ENCODE data around the gene PTPRU. TPM values are rescaled to one million over a fixed set of nuclear protein-coding genes. Genes with fewer than 3 reads are reported as not detected.

PTPRU gene
- total RNA-seq, 4 donors from 2014 or later = 5.6 to 9.7 (median 7.4) TPM

- Histone ChIP-seq H3K4me1 (no peaks in the 10 kb centered on the region), H3K36me3 (no peaks in the 10 kb centered on the region), H3K27me3 (peaks cover 27% of the 10 kb centered on the region), H3K4me3 (no peak overlapping the region), H3K27ac (no peak overlapping the region), H3K9me3 (no peaks in the 10 kb centered on the region)
- in situ Hi-C loops (cut with MboI; ENCODE audit: low pct_ligation_motif_present in 1 of 4, low pct_unique_long_range_greater_than_20kb in 1 of 4, low sequenced_read_pairs in 3 of 4) = no loop called here
- no peak for DNase-seq
- WGBS, 2 donors (ENCODE audit: low coverage in 1 of 2) = 52 to 65% methylated on average over 2 of the region's 2 CpGs
- TF ChIP-seq POLR2A (IDR thresholded peaks at IDR 0.05) = no peak
- no peak for TF ChIP-seq CTCF (IDR thresholded peaks at IDR 0.05)
- TF ChIP-seq POLR2AphosphoS5 (IDR thresholded peaks at IDR 0.05) = no peak
- TF ChIP-seq EP300 (IDR thresholded peaks at IDR 0.05; ENCODE audit: low read depth) = no peak
- intact Hi-C loops (cut with DNase I; ENCODE audit: low total_unique reads) = no loop called here
Measured at GRCh38 chr1:29342983-29343382, 106.7 kb downstream of the PTPRU start.

GRCh38 chr1:29343476-29343875 lies 107.2 kb downstream of the PTPRU start:
- no peaks in the 10 kb centered on the region for H3K9me3 ChIP-seq
- no peaks in the 10 kb centered on the region for H3K36me3 ChIP-seq
- H3K4me1 ChIP-seq = no peaks in the 10 kb centered on the region
- no peak overlapping the region for H3K27ac ChIP-seq
- WGBS, 2 donors (ENCODE audit: low coverage in 1 of 2) = 40 to 67% methylated on average over 1 to 4 of the region's 4 CpGs
- H3K4me3 ChIP-seq = no peak overlapping the region
- H3K27me3 ChIP-seq = peaks cover 27% of the 10 kb centered on the region
- intact Hi-C loops (cut with DNase I; ENCODE audit: low total_unique reads) (no loop called here), in situ Hi-C loops (cut with MboI; ENCODE audit: low pct_ligation_motif_present in 1 of 4, low pct_unique_long_range_greater_than_20kb in 1 of 4, low sequenced_read_pairs in 3 of 4) (no loop called here)
- no peak for TF ChIP-seq EP300 (IDR thresholded peaks at IDR 0.05; ENCODE audit: low read depth)
- no peak for TF ChIP-seq CTCF (IDR thresholded peaks at IDR 0.05)
- TF ChIP-seq POLR2AphosphoS5 (IDR thresholded peaks at IDR 0.05) = no peak
- TF ChIP-seq POLR2A (IDR thresholded peaks at IDR 0.05) = no peak
- no peak for DNase-seq

GRCh38 chr1:29343908-29344307 lies 107.6 kb downstream of the PTPRU start:
- H3K27ac ChIP-seq = no peak overlapping the region
- no peak overlapping the region for H3K4me3 ChIP-seq
- intact Hi-C loops (cut with DNase I; ENCODE audit: low total_unique reads) (no loop called here), in situ Hi-C loops (cut with MboI; ENCODE audit: low pct_ligation_motif_present in 1 of 4, low pct_unique_long_range_greater_than_20kb in 1 of 4, low sequenced_read_pairs in 3 of 4) (no loop called here)
- 66% methylated on average over 10 of the region's 10 CpGs; no CpG with 5 or more reads in 1 of the 2 donors for WGBS, 2 donors (ENCODE audit: low coverage in 1 of 2)
- peaks cover 27% of the 10 kb centered on the region for H3K27me3 ChIP-seq
- H3K9me3 ChIP-seq = no peaks in the 10 kb centered on the region
- DNase-seq = no peak
- H3K4me1 ChIP-seq = no peaks in the 10 kb centered on the region
- TF ChIP-seq POLR2A (IDR thresholded peaks at IDR 0.05) (no peak), CTCF (IDR thresholded peaks at IDR 0.05) (no peak), EP300 (IDR thresholded peaks at IDR 0.05; ENCODE audit: low read depth) (no peak), POLR2AphosphoS5 (IDR thresholded peaks at IDR 0.05) (no peak)
- H3K36me3 ChIP-seq = no peaks in the 10 kb centered on the region

- TF ChIP-seq EP300 (IDR thresholded peaks at IDR 0.05; ENCODE audit: low read depth) (no peak), POLR2A (IDR thresholded peaks at IDR 0.05) (no peak), POLR2AphosphoS5 (IDR thresholded peaks at IDR 0.05) (no peak), CTCF (IDR thresholded peaks at IDR 0.05) (no peak)
- no peaks in the 10 kb centered on the region for H3K36me3 ChIP-seq
- no peak overlapping the region for H3K4me3 ChIP-seq
- in situ Hi-C loops (cut with MboI; ENCODE audit: low pct_ligation_motif_present in 1 of 4, low pct_unique_long_range_greater_than_20kb in 1 of 4, low sequenced_read_pairs in 3 of 4) = no loop called here
- H3K27ac ChIP-seq = no peak overlapping the region
- 51% methylated on average over 9 of the region's 9 CpGs; no CpG with 5 or more reads in 1 of the 2 donors for WGBS, 2 donors (ENCODE audit: low coverage in 1 of 2)
- DNase-seq = no peak
- H3K9me3 ChIP-seq = no peaks in the 10 kb centered on the region
- intact Hi-C loops (cut with DNase I; ENCODE audit: low total_unique reads) = no loop called here
- peaks cover 27% of the 10 kb centered on the region for H3K27me3 ChIP-seq
- H3K4me1 ChIP-seq = no peaks in the 10 kb centered on the region
Measured at GRCh38 chr1:29344336-29344735, 108.0 kb downstream of the PTPRU start.

Data from transverse colon (tissue), 4 donors.